Measurements from ENCODE around the gene EPHA8. TPM values are rescaled to one million over a fixed set of nuclear protein-coding genes. Genes with fewer than 3 reads are reported as not detected.

Gene EPHA8
- total RNA-seq, 1 experiment from 2014 or later = 3.8 TPM

DNA sequence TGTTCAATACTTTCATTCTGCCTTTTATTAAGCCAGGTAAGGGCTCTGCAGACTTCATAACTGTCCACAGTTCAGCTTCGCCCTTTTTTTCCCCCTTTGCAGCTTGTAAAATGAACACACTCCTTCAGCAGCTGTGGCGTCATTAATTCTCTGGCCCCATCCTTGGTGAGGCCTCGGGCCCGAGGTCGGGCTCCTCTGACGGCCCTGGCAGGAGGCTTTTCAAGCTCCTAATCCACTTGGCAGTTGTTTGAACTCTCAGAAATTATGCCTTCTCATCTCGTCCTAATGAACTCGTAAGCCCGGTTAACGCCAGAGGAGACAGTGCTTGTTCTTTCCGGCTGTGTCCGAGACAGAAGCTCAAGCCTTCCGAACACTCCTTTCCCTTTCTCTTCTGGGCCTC lies 18.1 kb upstream of the EPHA8 start (continued):
- no peak for TF ChIP-seq FOXJ3 (CRISPR knock-in tag; IDR thresholded peaks at IDR 0.05; ENCODE audit: borderline replicate concordance)
- TF ChIP-seq PRRX2 (CRISPR knock-in tag; IDR thresholded peaks at IDR 0.05) = no peak
- TF ChIP-seq, protein P1, sequence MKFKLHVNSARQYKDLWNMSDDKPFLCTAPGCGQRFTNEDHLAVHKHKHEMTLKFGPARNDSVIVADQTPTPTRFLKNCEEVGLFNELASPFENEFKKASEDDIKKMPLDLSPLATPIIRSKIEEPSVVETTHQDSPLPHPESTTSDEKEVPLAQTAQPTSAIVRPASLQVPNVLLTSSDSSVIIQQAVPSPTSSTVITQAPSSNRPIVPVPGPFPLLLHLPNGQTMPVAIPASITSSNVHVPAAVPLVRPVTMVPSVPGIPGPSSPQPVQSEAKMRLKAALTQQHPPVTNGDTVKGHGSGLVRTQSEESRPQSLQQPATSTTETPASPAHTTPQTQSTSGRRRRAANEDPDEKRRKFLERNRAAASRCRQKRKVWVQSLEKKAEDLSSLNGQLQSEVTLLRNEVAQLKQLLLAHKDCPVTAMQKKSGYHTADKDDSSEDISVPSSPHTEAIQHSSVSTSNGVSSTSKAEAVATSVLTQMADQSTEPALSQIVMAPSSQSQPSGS (CRISPR knock-in tag; IDR thresholded peaks at IDR 0.05; ENCODE audit: borderline replicate concordance, low read depth) = no peak
- no peak for TF ChIP-seq ETV6 (CRISPR knock-in tag; IDR thresholded peaks at IDR 0.05)
- no peak for TF ChIP-seq ZNF423 (CRISPR knock-in tag; IDR thresholded peaks at IDR 0.05)
- TF ChIP-seq NR2C2 (CRISPR knock-in tag; IDR thresholded peaks at IDR 0.05) = no peak

DNA sequence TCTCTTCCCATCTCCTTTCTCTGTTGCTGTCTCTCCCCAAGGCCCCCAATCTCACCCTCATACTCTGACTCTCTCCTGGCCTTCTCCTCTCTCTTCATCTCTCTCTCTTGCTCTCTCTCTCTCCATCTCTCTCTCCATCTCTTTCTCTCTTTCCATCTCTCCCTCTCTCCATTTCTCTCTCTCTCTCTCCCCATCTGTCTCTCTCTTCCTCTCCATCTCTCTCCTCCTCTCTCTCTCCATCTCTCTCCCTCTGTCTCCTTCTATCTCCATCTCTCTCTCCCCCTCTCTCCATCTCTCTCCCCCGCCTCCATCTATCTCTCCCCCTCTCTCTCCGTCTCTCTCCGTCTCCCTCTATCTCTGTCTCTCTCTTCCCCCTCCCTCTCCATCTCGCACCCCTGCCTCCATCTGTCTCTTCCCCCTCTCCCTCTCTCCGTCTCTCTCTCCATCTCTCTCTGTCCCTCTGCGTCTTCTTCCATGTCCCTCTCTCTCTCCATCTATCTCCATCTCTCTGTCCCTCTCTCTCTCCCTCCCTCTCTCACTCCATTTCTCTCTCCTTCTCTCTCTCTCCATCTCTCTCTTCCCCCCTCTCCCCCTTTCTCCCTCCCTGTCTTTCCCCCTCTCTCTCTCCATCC lies 16.0 kb upstream of the EPHA8 start:
- peaks cover 8% of the 10 kb centered on the region for H3K27me3 Mint-ChIP-seq (ENCODE audit: low read depth)

More for the DNA sequence above, 16.0 kb upstream of the EPHA8 start:
- Mint-ChIP-seq H3K4me3 (no peak overlapping the region), H3K27ac (no peak overlapping the region), H3K9me3 (no peaks in the 10 kb centered on the region), H3K4me1 (0 out of 2 replicates have a peak, but pooled peaks cover 4% of the 10 kb centered on the region), H3K36me3 (no peaks in the 10 kb centered on the region)
- TF ChIP-seq, protein P2, sequence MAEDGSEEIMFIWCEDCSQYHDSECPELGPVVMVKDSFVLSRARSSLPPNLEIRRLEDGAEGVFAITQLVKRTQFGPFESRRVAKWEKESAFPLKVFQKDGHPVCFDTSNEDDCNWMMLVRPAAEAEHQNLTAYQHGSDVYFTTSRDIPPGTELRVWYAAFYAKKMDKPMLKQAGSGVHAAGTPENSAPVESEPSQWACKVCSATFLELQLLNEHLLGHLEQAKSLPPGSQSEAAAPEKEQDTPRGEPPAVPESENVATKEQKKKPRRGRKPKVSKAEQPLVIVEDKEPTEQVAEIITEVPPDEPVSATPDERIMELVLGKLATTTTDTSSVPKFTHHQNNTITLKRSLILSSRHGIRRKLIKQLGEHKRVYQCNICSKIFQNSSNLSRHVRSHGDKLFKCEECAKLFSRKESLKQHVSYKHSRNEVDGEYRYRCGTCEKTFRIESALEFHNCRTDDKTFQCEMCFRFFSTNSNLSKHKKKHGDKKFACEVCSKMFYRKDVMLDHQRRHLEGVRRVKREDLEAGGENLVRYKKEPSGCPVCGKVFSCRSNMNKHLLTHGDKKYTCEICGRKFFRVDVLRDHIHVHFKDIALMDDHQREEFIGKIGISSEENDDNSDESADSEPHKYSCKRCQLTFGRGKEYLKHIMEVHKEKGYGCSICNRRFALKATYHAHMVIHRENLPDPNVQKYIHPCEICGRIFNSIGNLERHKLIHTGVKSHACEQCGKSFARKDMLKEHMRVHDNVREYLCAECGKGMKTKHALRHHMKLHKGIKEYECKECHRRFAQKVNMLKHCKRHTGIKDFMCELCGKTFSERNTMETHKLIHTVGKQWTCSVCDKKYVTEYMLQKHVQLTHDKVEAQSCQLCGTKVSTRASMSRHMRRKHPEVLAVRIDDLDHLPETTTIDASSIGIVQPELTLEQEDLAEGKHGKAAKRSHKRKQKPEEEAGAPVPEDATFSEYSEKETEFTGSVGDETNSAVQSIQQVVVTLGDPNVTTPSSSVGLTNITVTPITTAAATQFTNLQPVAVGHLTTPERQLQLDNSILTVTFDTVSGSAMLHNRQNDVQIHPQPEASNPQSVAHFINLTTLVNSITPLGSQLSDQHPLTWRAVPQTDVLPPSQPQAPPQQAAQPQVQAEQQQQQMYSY (CRISPR knock-in tag; IDR thresholded peaks at IDR 0.05) = no peak
- no peak for TF ChIP-seq NR3C1 (CRISPR knock-in tag; conservative IDR thresholded peaks at IDR 0.05; ENCODE audit: low read depth)
- TF ChIP-seq, protein P3, sequence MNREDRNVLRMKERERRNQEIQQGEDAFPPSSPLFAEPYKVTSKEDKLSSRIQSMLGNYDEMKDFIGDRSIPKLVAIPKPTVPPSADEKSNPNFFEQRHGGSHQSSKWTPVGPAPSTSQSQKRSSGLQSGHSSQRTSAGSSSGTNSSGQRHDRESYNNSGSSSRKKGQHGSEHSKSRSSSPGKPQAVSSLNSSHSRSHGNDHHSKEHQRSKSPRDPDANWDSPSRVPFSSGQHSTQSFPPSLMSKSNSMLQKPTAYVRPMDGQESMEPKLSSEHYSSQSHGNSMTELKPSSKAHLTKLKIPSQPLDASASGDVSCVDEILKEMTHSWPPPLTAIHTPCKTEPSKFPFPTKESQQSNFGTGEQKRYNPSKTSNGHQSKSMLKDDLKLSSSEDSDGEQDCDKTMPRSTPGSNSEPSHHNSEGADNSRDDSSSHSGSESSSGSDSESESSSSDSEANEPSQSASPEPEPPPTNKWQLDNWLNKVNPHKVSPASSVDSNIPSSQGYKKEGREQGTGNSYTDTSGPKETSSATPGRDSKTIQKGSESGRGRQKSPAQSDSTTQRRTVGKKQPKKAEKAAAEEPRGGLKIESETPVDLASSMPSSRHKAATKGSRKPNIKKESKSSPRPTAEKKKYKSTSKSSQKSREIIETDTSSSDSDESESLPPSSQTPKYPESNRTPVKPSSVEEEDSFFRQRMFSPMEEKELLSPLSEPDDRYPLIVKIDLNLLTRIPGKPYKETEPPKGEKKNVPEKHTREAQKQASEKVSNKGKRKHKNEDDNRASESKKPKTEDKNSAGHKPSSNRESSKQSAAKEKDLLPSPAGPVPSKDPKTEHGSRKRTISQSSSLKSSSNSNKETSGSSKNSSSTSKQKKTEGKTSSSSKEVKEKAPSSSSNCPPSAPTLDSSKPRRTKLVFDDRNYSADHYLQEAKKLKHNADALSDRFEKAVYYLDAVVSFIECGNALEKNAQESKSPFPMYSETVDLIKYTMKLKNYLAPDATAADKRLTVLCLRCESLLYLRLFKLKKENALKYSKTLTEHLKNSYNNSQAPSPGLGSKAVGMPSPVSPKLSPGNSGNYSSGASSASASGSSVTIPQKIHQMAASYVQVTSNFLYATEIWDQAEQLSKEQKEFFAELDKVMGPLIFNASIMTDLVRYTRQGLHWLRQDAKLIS (CRISPR knock-in tag; IDR thresholded peaks at IDR 0.05; ENCODE audit: borderline replicate concordance) = no peak
- TF ChIP-seq, protein P4, sequence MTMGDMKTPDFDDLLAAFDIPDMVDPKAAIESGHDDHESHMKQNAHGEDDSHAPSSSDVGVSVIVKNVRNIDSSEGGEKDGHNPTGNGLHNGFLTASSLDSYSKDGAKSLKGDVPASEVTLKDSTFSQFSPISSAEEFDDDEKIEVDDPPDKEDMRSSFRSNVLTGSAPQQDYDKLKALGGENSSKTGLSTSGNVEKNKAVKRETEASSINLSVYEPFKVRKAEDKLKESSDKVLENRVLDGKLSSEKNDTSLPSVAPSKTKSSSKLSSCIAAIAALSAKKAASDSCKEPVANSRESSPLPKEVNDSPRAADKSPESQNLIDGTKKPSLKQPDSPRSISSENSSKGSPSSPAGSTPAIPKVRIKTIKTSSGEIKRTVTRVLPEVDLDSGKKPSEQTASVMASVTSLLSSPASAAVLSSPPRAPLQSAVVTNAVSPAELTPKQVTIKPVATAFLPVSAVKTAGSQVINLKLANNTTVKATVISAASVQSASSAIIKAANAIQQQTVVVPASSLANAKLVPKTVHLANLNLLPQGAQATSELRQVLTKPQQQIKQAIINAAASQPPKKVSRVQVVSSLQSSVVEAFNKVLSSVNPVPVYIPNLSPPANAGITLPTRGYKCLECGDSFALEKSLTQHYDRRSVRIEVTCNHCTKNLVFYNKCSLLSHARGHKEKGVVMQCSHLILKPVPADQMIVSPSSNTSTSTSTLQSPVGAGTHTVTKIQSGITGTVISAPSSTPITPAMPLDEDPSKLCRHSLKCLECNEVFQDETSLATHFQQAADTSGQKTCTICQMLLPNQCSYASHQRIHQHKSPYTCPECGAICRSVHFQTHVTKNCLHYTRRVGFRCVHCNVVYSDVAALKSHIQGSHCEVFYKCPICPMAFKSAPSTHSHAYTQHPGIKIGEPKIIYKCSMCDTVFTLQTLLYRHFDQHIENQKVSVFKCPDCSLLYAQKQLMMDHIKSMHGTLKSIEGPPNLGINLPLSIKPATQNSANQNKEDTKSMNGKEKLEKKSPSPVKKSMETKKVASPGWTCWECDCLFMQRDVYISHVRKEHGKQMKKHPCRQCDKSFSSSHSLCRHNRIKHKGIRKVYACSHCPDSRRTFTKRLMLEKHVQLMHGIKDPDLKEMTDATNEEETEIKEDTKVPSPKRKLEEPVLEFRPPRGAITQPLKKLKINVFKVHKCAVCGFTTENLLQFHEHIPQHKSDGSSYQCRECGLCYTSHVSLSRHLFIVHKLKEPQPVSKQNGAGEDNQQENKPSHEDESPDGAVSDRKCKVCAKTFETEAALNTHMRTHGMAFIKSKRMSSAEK (CRISPR knock-in tag; IDR thresholded peaks at IDR 0.05; ENCODE audit: borderline replicate concordance) = no peak
- no peak for TF ChIP-seq ZNF219 (CRISPR knock-in tag; IDR thresholded peaks at IDR 0.05; ENCODE audit: borderline replicate concordance)
- ATAC-seq (no peak), DNase-seq (ENCODE audit: low spot score) (no peak)
- ChIA-PET POLR2A (no interaction called here), CTCF (no interaction called here)
